Measurements from ENCODE around the gene SLC35A5. TPM values are rescaled to one million over a fixed set of nuclear protein-coding genes. Genes with fewer than 3 reads are reported as not detected.

The SLC35A5 gene
- total RNA-seq, 2 experiments from 2014 or later: 17.4 to 23.2 TPM

DNA sequence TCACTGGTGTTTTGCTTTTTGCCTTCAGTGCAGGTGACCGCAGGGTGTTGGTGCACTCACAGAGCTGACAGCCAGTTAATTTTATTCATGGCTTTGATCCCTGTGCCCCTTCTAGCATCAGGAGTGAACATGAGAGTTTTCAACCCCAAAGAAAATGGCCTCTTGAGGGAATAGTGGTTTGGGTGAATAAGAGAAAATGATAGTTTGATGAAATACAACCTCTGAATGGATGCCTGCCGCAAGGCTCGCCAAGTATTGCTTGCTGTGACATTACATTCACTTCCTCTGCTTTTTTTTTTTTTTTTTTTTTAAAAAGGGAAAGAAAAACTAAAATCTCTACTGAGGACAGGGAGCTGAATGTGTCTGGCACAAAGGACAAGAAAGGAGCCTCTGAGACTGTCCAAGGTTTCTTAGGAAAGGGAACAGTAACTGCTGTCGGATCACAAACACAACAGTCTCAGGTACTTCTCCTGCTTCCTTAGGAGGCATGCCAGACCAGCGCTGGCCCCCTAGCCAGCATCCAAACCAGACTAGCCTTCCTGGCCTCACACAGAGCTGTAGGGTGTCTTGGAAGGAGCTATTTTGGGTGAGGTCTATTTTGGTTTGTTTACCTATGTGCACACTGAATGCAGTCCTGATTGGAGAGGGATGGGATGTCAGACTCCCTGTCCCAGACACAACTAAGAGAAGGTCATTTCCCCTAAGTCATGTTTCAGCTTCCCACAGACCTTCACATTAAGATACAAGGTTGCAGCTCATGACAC, 50.1 kb downstream of the SLC35A5 start:
- ATAC-seq: no peak
- CTCF ChIA-PET: interaction anchor here (0.6 to 2.0 kb wide), 5 partner anchors 9 to 367 kb away, joined by 3 to 8 read pairs (median 3); no protein-coding TSS in a partner anchor
- Mint-ChIP-seq H3K9me3 (ENCODE audit: low read depth) (no peaks in the 10 kb centered on the region), H3K27ac (no peak overlapping the region), H3K36me3 (no peaks in the 10 kb centered on the region), H3K27me3 (peaks cover 23% of the 10 kb centered on the region), H3K4me1 (peaks cover 2% of the 10 kb centered on the region), H3K4me3 (no peak overlapping the region)
- DNase-seq: no peak

DNA sequence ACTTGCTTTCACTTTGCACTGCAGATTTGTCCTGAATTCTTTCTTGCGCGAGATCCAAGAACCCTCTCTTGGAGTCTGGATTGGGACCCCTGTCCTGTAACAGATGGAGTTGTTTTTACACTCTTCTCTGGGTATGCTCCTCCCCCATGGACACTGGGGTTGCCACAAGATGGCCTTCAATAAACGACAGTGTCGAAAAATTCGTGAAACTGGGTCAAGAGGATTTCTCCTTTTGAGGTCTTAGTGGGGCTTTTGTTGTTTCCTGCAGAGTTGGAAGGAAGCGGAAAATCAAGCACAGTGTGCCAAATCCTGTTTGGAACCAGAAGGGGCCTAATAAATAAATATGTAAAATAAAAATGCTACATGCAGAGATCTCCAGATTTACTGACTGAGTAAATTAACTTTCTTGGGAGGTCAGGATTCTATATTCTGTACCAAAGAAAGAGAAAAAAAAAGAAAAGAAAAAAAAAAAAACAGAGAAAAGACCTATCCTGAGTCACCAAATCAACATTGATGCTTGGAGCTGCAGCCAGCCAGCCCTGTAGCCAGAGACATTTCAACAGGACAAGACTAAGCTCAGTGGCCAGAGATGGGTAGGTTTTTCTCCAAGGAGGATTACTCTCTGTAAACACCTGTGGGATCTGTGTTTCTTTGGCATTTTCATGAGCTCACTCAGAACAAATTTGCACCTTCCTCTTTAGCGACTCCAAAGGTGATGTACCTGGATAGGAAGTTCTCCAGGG, 54.3 kb downstream of the SLC35A5 start:
- Mint-ChIP-seq H3K36me3 (no peaks in the 10 kb centered on the region), H3K27me3 (peaks cover 4% of the 10 kb centered on the region), H3K27ac (no peak overlapping the region), H3K9me3 (ENCODE audit: low read depth) (no peaks in the 10 kb centered on the region), H3K4me1 (no peaks in the 10 kb centered on the region), H3K4me3 (no peak overlapping the region)
- CTCF ChIA-PET: interaction anchor here (1.3 kb wide), 1 partner anchor 27 kb away, joined by 3 read pairs; no protein-coding TSS in a partner anchor
- DNase-seq (no peak), ATAC-seq (no peak)

DNA sequence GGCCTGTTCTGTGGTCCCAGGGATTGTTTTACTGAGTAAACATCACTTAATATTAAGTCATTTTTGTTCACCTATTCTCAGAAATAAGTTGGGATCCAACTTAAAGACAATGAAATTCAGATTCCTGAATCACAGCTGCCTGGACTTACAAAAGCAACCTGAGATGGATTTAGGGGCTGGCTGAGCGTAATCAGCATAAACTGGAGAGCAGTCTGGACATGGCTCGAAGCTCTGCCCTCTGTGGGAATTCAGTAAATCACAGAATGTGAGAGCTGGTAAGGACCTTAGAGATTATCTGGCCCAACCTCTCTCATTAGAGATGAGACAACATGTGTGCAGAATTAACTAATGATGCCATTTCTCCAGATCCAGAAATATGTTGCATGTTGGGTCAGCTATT, 55.4 kb downstream of the SLC35A5 start:
- no peak for DNase-seq
- H3K36me3 Mint-ChIP-seq: no peaks in the 10 kb centered on the region
- no peak overlapping the region for H3K4me3 Mint-ChIP-seq
- CTCF ChIA-PET: interaction anchor here (1.0 to 1.3 kb wide), 2 partner anchors 9 to 25 kb away, joined by 3 read pairs; no protein-coding TSS in a partner anchor
- no peak for ATAC-seq
- H3K27me3 Mint-ChIP-seq: peaks cover 2% of the 10 kb centered on the region
- no peaks in the 10 kb centered on the region for H3K4me1 Mint-ChIP-seq
- no peak overlapping the region for H3K27ac Mint-ChIP-seq
- no peaks in the 10 kb centered on the region for H3K9me3 Mint-ChIP-seq (ENCODE audit: low read depth)

DNA sequence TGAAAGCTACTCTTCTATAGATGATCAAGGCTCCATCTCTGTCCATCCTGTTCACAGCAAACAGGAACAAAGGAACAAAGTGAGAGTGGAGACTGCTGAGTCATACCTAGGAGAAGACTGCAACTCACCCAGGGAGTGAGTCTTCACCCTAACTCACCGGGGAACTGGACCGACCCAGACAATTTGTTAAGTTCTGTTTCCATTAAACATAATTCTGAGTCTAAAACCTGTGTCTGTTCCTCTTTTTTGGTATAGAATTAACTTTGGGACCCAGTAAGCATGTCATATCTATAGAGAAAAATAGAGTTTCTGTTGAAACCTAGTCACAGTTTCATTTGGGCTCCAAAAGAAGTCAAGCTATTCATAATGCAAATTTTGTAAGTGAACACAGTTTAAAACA, 57.5 kb downstream of the SLC35A5 start:
- Mint-ChIP-seq H3K9me3 (ENCODE audit: low read depth) (no peaks in the 10 kb centered on the region), H3K27ac (no peak overlapping the region), H3K4me1 (no peaks in the 10 kb centered on the region), H3K4me3 (no peak overlapping the region), H3K27me3 (no peaks in the 10 kb centered on the region), H3K36me3 (no peaks in the 10 kb centered on the region)
- no peak for ATAC-seq
- no peak for DNase-seq
- CTCF ChIA-PET: no interaction called here

DNA sequence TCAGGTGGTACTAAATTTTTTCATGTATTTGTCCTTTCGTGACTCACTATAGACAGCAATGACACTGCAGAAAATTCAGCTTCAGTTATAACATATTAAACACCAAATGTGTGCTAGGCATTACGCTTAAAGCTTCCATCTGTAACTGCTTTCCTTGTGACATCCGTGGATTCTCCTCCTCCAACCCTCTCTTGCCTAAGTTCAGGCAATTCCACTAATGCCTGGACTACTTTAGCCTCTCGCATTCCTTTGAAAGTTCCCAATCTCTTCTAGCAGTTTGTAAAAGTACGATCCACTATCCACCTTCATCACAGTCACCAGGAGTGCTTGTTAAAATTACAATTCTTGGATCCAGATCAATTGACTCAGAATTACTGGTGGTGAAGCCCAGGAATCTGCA, 61.4 kb downstream of the SLC35A5 start:
- Mint-ChIP-seq H3K4me3 (no peak overlapping the region), H3K27ac (no peak overlapping the region), H3K9me3 (ENCODE audit: low read depth) (no peaks in the 10 kb centered on the region), H3K4me1 (no peaks in the 10 kb centered on the region), H3K36me3 (no peaks in the 10 kb centered on the region), H3K27me3 (peaks cover 3% of the 10 kb centered on the region)
- DNase-seq: no peak
- CTCF ChIA-PET: interaction anchor here (0.7 kb wide), 1 partner anchor 16 kb away, joined by 3 read pairs; no protein-coding TSS in a partner anchor
- no peak for ATAC-seq

DNA sequence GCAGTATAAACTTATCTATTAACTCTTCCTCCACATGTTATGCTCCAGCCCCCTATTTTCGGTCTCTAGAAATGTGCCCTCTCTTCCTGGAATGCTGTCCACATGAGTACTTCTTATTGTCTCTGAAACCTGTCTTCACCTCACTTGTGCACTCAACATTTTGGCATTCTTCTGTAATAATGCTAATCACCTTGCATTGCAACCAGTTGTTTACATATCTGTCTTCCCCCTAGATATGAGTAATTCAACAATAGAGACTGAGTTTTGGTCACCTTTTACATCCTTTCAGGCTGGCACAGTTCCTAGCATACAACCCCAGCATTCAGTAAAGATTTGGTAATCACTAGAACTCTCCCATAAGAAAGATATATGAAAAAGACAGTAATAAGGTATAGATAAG, 61.9 kb downstream of the SLC35A5 start:
- no peak for ATAC-seq
- Mint-ChIP-seq H3K4me3 (no peak overlapping the region), H3K4me1 (no peaks in the 10 kb centered on the region), H3K27me3 (peaks cover 3% of the 10 kb centered on the region), H3K36me3 (no peaks in the 10 kb centered on the region), H3K27ac (no peak overlapping the region), H3K9me3 (ENCODE audit: low read depth) (no peaks in the 10 kb centered on the region)
- CTCF ChIA-PET: no interaction called here
- DNase-seq: no peak

DNA sequence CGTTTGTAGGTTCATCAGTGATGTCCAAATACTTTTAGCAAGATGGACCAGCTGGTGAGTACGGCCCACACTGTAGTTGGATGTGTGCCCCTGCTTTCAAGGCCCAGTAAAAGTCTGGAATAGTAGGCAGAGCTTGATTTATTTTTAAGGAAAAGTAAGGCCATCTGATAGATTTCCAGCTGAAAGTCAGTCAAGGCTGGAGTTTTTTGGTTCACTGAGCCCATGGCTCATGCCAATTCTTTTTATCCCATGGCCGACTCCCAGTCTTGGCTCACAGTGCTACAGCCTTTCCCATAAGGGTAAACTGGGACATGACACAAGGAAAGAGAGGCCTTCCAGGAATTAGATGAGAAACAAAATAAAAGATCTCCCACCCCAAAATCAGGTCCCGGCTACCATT, 65.6 kb downstream of the SLC35A5 start:
- H3K36me3 Mint-ChIP-seq: no peaks in the 10 kb centered on the region
- ATAC-seq (no peak), DNase-seq (no peak)
- no peak overlapping the region for H3K27ac Mint-ChIP-seq
- H3K9me3 Mint-ChIP-seq (ENCODE audit: low read depth): no peaks in the 10 kb centered on the region
- H3K4me1 Mint-ChIP-seq: peaks cover 5% of the 10 kb centered on the region
- H3K4me3 Mint-ChIP-seq: no peak overlapping the region
- CTCF ChIA-PET: no interaction called here
- peaks cover 5% of the 10 kb centered on the region for H3K27me3 Mint-ChIP-seq

DNA sequence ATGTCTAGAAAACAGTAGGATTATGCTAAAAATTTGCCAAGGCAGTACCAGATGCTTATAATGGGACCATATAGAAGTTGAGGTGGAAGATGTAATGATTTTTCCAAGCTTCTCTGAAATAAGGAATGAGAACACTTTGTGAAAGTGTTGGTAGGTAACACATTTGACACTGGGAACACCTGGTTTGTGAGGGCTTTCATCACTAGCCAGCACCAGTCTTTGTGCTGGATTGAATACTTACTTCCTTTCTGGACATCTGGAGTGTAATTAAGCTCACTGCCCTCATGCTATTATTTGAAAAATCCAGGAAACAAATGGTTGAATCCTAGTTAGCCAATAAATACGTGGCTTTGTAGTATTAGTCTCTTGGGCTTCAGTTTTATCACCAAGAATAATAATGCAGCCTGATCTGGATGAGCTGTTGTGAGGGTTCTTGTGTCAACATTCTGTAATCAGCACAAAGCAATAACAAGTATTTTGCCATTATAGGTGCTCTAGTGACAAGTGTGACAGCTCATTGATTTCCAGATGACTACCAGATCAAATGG, 66.1 kb downstream of the SLC35A5 start:
- no peak overlapping the region for H3K27ac Mint-ChIP-seq

DNA sequence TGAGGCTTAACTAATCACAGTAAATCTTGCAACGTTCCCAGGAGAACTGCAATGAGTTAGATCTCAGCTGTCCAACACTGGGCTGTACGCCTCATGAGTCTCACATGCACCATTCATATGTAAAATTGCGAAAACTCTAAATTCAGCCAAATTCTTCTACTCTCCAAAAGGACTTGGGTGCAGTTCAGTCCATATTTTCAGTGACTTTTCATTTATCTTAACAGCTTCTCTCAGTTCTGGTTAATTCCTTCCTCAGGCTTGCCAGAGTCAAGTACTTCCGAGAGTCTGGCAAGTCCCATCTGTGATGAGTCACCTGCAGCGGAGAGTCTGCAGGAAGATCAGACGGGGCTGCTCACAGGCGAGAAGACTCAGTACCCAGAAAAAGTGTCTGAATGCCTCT, 67.6 kb downstream of the SLC35A5 start:
- CTCF ChIA-PET: interaction anchor here (1.0 to 1.8 kb wide), 2 partner anchors 13 to 187 kb away, joined by 3 to 5 read pairs; no protein-coding TSS in a partner anchor
- H3K27ac Mint-ChIP-seq: no peak overlapping the region
- H3K36me3 Mint-ChIP-seq: no peaks in the 10 kb centered on the region
- no peak for ATAC-seq
- no peaks in the 10 kb centered on the region for H3K9me3 Mint-ChIP-seq (ENCODE audit: low read depth)
- H3K4me3 Mint-ChIP-seq: no peak overlapping the region
- no peak for DNase-seq
- H3K4me1 Mint-ChIP-seq: peaks cover 5% of the 10 kb centered on the region
- peaks cover 5% of the 10 kb centered on the region for H3K27me3 Mint-ChIP-seq

More for the DNA sequence above, 66.1 kb downstream of the SLC35A5 start:
- CTCF ChIA-PET: no interaction called here
- Mint-ChIP-seq H3K9me3 (ENCODE audit: low read depth) (no peaks in the 10 kb centered on the region), H3K4me3 (no peak overlapping the region), H3K27me3 (peaks cover 5% of the 10 kb centered on the region), H3K36me3 (no peaks in the 10 kb centered on the region), H3K4me1 (peaks cover 5% of the 10 kb centered on the region)
- no peak for DNase-seq
- ATAC-seq: no peak

DNA sequence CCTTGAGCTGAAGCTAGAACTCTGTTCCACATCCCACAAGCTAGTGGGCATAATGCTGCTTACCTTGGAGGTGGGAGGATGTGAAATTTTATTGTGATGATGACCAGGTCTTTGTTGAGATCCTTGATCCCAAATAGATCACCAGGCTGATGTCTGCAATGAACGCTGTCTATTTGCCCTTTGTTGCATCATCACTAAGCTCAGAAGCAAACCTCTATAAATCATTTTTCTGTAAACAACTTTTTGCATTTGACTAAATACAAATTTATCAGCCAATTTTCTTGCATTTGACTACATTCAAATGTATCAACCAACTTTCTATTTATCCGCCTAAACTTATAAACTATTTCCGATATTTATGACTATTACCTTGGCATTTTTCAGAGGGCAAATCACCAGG, 69.4 kb downstream of the SLC35A5 start:
- H3K27ac Mint-ChIP-seq: no peak overlapping the region
- CTCF ChIA-PET: interaction anchor here (2.2 kb wide), 1 partner anchor 12 kb away, joined by 7 read pairs; no protein-coding TSS in a partner anchor
- H3K4me3 Mint-ChIP-seq: no peak overlapping the region
- DNase-seq (no peak), ATAC-seq (no peak)
- H3K36me3 Mint-ChIP-seq: no peaks in the 10 kb centered on the region
- no peaks in the 10 kb centered on the region for H3K9me3 Mint-ChIP-seq (ENCODE audit: low read depth)
- peaks cover 5% of the 10 kb centered on the region for H3K27me3 Mint-ChIP-seq
- peaks cover 19% of the 10 kb centered on the region for H3K4me1 Mint-ChIP-seq

DNA sequence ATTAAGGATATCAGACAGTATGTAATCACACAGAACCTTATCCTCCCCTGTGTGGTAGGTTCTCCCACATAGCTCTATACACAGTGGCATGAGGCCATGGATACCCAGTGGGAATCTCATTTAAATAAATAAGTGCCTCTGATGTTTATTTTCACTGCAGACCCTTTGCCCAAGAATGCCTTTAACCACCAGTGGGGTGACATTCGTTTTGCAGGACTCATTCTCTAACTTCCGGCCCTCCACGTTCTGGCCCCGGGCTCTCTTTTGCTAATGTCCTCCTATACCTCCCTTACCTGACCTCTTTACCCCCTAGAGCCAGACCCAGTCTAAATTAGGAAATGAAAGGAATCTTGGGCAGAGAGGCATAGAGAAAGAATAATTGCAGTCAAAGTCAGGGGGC, 70.8 kb downstream of the SLC35A5 start:
- ATAC-seq (no peak), DNase-seq (no peak)
- H3K27me3 Mint-ChIP-seq: peaks cover 2% of the 10 kb centered on the region
- no peaks in the 10 kb centered on the region for H3K36me3 Mint-ChIP-seq
- peaks cover 19% of the 10 kb centered on the region for H3K4me1 Mint-ChIP-seq
- no peak overlapping the region for H3K4me3 Mint-ChIP-seq
- H3K9me3 Mint-ChIP-seq (ENCODE audit: low read depth): no peaks in the 10 kb centered on the region
- CTCF ChIA-PET: interaction anchor here (1.0 to 2.2 kb wide), 2 partner anchors 10 to 103 kb away, joined by 3 to 7 read pairs; no protein-coding TSS in a partner anchor
- H3K27ac Mint-ChIP-seq: no peak overlapping the region

DNA sequence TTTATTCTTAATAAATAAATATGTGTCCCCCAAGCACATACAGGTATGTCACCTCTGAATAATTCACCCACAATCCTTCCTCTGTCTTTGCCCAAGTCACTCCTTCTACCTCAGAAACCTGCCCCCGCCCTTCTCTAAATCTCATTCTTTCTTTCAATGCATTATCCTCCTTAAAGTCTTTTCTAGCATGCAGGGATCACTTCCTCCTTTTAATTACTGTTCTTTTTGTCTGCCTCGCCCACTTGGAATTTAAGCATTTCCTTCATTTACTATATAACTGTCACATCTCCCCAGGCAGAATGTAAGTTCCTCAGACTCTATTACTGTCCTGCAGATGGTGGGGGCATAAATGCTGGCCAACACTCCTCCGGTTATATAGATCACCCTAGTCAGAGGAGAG, 71.3 kb downstream of the SLC35A5 start:
- DNase-seq: no peak
- Mint-ChIP-seq H3K4me1 (peaks cover 19% of the 10 kb centered on the region), H3K36me3 (no peaks in the 10 kb centered on the region), H3K27ac (no peak overlapping the region), H3K27me3 (peaks cover 2% of the 10 kb centered on the region), H3K9me3 (ENCODE audit: low read depth) (no peaks in the 10 kb centered on the region), H3K4me3 (no peak overlapping the region)
- CTCF ChIA-PET: interaction anchor here (1.0 to 2.2 kb wide), 2 partner anchors 10 to 102 kb away, joined by 3 to 7 read pairs; no protein-coding TSS in a partner anchor
- no peak for ATAC-seq

DNA sequence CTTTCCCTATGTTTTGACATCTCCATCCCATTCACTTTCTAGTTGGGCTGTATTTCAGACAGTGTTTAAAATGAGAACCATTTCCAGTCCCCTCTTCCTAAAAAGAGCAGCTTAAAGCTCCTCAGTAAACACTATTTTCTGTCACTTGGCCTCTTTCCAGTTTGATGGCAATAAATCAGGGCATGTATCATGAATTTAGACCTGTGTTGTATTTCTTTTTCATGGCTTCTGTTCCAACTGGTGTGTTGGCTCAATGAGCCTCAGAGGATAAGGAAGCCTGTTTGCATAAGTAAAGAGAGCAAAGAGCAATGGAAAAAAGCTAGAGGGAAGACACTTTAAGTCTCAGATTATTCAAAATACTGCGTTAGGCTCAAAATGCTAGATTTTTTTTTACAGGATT, 71.9 kb downstream of the SLC35A5 start:
- H3K4me1 Mint-ChIP-seq: peaks cover 19% of the 10 kb centered on the region
- DNase-seq (no peak), ATAC-seq (no peak)
- peaks cover 2% of the 10 kb centered on the region for H3K27me3 Mint-ChIP-seq
- no peak overlapping the region for H3K27ac Mint-ChIP-seq
- CTCF ChIA-PET: interaction anchor here (0.7 to 2.0 kb wide), 3 partner anchors 9 to 345 kb away, joined by 3 to 18 read pairs (median 3); no protein-coding TSS in a partner anchor
- H3K36me3 Mint-ChIP-seq: no peaks in the 10 kb centered on the region
- H3K9me3 Mint-ChIP-seq (ENCODE audit: low read depth): no peaks in the 10 kb centered on the region
- H3K4me3 Mint-ChIP-seq: no peak overlapping the region

Data from activated CD8-positive, alpha-beta memory T cell treated with anti-CD3 and anti-CD28 coated beads, Interleukin-2, amount 10 ng/mL, durations not matched to agents 7 days and 5 days (primary cell).